ENCODE measurements around the gene CELSR1. TPM values are rescaled to one million over a fixed set of nuclear protein-coding genes. Genes with fewer than 3 reads are reported as not detected.
"Not testable (repeated sequence)": the region's sequence is repeated elsewhere in the genome, so short reads cannot be mapped to it uniquely, and the experiment has no call there.

Gene CELSR1
- polyA plus RNA-seq, 1 experiment, result 1.0 TPM

- H3K4me3 ChIP-seq (ENCODE audit: low read depth, low read length), result no peak overlapping the region
- no peak for DNase-seq (ENCODE audit: low read depth)
- H3K36me3 ChIP-seq (ENCODE audit: control insufficient read depth, insufficient read depth, low read length), result no peaks in the 10 kb centered on the region
- POLR2A ChIA-PET, result no interaction called here
- no peaks in the 10 kb centered on the region for H3K27me3 ChIP-seq (ENCODE audit: control insufficient read depth, insufficient read depth, low read length)
- CTCF ChIA-PET, result interaction anchor here (0.6 to 1.0 kb wide), 2 partner anchors 150 to 289 kb away, joined by 3 read pairs; no protein-coding TSS in a partner anchor
- TF ChIP-seq, protein P1, sequence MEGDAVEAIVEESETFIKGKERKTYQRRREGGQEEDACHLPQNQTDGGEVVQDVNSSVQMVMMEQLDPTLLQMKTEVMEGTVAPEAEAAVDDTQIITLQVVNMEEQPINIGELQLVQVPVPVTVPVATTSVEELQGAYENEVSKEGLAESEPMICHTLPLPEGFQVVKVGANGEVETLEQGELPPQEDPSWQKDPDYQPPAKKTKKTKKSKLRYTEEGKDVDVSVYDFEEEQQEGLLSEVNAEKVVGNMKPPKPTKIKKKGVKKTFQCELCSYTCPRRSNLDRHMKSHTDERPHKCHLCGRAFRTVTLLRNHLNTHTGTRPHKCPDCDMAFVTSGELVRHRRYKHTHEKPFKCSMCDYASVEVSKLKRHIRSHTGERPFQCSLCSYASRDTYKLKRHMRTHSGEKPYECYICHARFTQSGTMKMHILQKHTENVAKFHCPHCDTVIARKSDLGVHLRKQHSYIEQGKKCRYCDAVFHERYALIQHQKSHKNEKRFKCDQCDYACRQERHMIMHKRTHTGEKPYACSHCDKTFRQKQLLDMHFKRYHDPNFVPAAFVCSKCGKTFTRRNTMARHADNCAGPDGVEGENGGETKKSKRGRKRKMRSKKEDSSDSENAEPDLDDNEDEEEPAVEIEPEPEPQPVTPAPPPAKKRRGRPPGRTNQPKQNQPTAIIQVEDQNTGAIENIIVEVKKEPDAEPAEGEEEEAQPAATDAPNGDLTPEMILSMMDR (IDR thresholded peaks at IDR 0.05; ENCODE audit: insufficient read depth, low read depth, low read length), result no peak
These were observed 139.5 kb downstream of the CELSR1 start for GRCh38 chr22:46397951-46398350.

DNA sequence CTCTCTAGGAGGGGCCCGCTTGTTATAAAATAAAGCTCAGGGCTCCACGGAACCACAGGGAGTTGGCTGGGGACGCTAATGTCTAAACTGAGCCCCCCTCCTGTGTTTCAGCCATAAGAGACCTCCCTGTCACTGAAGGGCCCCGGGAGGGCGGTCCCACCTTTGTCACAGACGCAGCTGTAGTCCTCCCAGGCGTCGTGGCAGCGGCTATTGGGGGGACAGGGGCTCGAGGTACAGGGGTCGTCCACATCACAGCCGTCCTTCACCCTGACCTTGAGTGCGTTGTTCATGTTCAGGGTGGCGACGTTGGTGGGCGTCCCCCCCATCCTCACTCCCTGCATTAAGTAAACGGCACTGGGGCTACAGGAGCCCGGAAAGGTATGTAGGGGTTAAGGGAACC is 139.9 kb downstream of the CELSR1 start:
- ChIA-PET POLR2A (no interaction called here), CTCF (interaction anchor here (1.0 kb wide), 1 partner anchor 150 kb away, joined by 3 read pairs; no protein-coding TSS in a partner anchor)
- DNase-seq (ENCODE audit: low read depth), result no peak
- no peak overlapping the region for H3K4me3 ChIP-seq (ENCODE audit: low read depth, low read length)
- no peaks in the 10 kb centered on the region for H3K27me3 ChIP-seq (ENCODE audit: control insufficient read depth, insufficient read depth, low read length)
- TF ChIP-seq, protein P1 (IDR thresholded peaks at IDR 0.05; ENCODE audit: insufficient read depth, low read depth, low read length), result no peak
- H3K36me3 ChIP-seq (ENCODE audit: control insufficient read depth, insufficient read depth, low read length), result no peaks in the 10 kb centered on the region

DNA sequence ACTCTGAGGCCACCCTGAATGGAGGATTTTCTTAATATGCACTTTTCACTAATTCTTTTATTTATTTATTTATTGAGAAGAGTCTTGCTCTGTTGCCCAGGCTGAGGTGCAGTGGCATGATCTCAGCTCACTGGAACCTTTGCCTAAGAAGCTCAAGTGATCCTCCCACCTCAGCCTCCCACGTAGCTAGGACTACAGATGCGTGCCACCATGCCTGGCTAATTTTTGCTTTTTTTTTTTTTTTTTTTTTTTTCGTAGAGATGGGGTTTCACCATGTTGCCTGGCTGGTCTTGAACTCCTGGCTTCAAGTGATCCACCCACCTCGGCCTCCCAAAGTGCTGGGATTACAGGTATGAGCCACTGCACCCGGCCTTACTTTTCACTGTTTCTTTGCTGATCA is 140.4 kb downstream of the CELSR1 start:
- H3K4me3 ChIP-seq (ENCODE audit: low read depth, low read length); POLR2A ChIA-PET; H3K27me3 ChIP-seq (ENCODE audit: control insufficient read depth, insufficient read depth, low read length); DNase-seq (ENCODE audit: low read depth); H3K36me3 ChIP-seq (ENCODE audit: control insufficient read depth, insufficient read depth, low read length): not testable (repeated sequence)
- CTCF ChIA-PET, result interaction anchor here (1.0 kb wide), 1 partner anchor 150 kb away, joined by 3 read pairs; no protein-coding TSS in a partner anchor

DNA sequence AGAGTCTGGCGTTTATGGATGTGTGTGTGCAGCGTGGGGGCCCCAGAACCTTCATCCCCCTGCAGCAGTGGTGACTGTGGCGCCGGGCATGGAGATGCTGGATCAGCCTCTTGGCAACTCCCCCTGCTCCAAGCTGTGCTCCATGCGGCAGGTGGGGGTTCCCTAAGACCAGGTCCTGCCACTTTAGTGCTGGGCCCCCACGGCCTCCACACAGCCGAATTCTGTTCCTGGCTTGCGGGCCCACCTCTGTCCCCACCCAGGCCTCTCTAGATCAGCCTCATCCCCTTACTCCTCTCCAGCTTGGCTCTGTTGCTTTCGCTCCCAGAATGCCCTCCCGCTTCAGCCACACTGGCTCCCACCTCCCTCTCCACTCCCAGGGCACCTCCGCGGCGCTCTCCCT is 142.3 kb downstream of the CELSR1 start:
- POLR2A ChIA-PET, result no interaction called here
- CTCF ChIA-PET, result no interaction called here
- no peak for DNase-seq (ENCODE audit: low read depth)

GRCh38 chr22:46394622-46395021 is 142.8 kb downstream of the CELSR1 start:
- Histone ChIP-seq H3K4me3 (ENCODE audit: low read depth, low read length) (no peak overlapping the region), H3K27me3 (ENCODE audit: control insufficient read depth, insufficient read depth, low read length) (no peaks in the 10 kb centered on the region), H3K36me3 (ENCODE audit: control insufficient read depth, insufficient read depth, low read length) (no peaks in the 10 kb centered on the region)
- ChIA-PET CTCF (no interaction called here), POLR2A (no interaction called here)
- TF ChIP-seq, protein P1 (IDR thresholded peaks at IDR 0.05; ENCODE audit: insufficient read depth, low read depth, low read length), result no peak
- no peak for DNase-seq (ENCODE audit: low read depth)

More for the DNA sequence above, 142.3 kb downstream of the CELSR1 start:
- Histone ChIP-seq H3K36me3 (ENCODE audit: control insufficient read depth, insufficient read depth, low read length) (no peaks in the 10 kb centered on the region), H3K27me3 (ENCODE audit: control insufficient read depth, insufficient read depth, low read length) (no peaks in the 10 kb centered on the region), H3K4me3 (ENCODE audit: low read depth, low read length) (no peak overlapping the region)
- TF ChIP-seq, protein P1 (IDR thresholded peaks at IDR 0.05; ENCODE audit: insufficient read depth, low read depth, low read length), result no peak

DNA sequence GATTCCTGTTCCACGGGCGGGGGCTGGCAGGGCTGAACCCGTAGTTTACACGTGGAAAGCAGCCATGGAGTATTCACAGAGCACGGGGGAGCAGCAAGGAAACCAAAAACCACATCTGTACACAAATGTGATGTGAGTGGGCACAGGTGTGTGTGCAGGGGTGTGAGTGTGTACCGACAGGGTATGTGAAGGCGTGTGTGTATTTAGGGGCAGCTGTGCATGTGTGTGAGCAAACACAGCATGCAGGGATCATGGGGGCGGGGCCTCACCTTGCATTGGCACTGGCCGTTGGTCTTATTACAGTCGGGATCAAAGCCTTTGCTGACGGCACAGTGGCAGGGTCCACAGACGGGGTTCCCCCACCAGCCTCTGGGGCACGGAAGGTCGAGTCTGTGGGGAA is 143.5 kb downstream of the CELSR1 start:
- Histone ChIP-seq H3K36me3 (ENCODE audit: control insufficient read depth, insufficient read depth, low read length) (no peaks in the 10 kb centered on the region), H3K27me3 (ENCODE audit: control insufficient read depth, insufficient read depth, low read length) (no peaks in the 10 kb centered on the region), H3K4me3 (ENCODE audit: low read depth, low read length) (no peak overlapping the region)
- ChIA-PET POLR2A (interaction anchor here (0.6 kb wide), 1 partner anchor 28 kb away, joined by 3 read pairs; no protein-coding TSS in a partner anchor), CTCF (no interaction called here)
- TF ChIP-seq, protein P1 (IDR thresholded peaks at IDR 0.05; ENCODE audit: insufficient read depth, low read depth, low read length), result no peak
- DNase-seq (ENCODE audit: low read depth), result no peak
